ENCODE results near the gene RPL39L.

The RPL39L gene

DNA sequence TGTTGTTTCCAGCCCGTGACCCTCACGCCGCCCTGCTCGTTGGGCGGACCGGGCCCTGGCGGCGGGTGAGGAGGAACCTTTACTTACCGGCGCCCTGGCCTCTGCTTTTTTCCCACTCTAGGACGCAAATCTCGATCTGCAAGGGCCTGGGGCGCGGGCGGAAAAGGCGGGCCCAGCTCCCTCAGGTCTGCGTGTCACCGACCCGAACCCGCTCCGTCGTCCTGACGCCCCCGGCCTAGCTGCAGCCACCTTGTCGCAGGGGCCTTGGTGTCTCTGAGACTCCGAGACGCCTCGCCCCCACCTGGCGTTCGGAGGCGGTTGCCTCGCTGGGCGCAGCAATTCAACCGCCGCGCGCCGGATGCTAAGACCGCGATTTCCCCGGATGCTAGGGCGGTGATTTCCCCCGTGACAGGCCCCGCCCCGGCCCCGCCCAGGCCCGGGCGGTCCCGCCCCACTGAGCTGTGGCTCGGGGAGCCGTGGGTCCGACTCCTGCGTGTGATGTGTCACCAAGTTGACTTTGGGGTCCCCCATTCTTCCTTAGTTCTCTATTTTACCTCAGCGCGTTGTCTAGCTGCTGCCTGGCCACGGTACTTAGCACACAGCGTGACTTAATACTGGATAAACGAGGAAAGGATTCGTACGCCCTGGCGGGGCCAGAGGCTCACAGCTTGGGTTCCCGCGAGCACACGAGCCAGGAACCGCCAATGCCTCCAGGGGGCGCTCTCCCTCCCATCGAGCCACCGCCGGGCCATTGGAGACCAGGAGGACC is at the start of gene RPL39L:
RPL39L (minus strand) TSS at position 371 of the 769 bp plus-strand sequence. CDS start 18,196 bp downstream, outside the sequence.
- DNase-seq (ENCODE audit: low read depth): peak; percentile 84
- TF ChIP-seq, protein P1, sequence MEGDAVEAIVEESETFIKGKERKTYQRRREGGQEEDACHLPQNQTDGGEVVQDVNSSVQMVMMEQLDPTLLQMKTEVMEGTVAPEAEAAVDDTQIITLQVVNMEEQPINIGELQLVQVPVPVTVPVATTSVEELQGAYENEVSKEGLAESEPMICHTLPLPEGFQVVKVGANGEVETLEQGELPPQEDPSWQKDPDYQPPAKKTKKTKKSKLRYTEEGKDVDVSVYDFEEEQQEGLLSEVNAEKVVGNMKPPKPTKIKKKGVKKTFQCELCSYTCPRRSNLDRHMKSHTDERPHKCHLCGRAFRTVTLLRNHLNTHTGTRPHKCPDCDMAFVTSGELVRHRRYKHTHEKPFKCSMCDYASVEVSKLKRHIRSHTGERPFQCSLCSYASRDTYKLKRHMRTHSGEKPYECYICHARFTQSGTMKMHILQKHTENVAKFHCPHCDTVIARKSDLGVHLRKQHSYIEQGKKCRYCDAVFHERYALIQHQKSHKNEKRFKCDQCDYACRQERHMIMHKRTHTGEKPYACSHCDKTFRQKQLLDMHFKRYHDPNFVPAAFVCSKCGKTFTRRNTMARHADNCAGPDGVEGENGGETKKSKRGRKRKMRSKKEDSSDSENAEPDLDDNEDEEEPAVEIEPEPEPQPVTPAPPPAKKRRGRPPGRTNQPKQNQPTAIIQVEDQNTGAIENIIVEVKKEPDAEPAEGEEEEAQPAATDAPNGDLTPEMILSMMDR (IDR thresholded peaks at IDR 0.05; ENCODE audit: insufficient read depth, low read depth, low read length, missing control alignments): peak; percentile 92
- H3K4me3 ChIP-seq (ENCODE audit: low read length): peak within 1 kb of the TSS; percentile 67

DNA sequence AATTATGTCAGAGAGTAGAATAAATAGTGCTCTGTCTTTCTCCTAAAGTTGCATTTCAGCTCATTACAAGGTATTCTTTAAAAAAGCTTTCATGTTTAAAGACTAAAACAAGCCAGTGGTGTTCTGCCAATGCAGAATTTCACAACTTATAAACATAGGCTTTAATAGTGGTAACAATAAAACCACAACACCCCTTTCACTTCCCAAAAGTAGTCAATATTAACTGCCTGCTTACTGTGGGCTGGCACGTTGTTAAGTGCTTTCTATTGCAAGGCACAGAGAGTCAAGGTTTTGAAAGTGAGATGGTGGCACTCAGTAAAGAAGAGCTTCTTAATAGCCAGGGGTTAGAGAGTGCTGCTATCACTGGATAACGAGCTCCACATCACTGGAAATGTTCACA is 49.6 kb upstream of the RPL39L start:
- no peak for DNase-seq (ENCODE audit: low read depth)
- no peak overlapping the region for H3K4me3 ChIP-seq (ENCODE audit: low read length)
- TF ChIP-seq, protein P1 (IDR thresholded peaks at IDR 0.05; ENCODE audit: insufficient read depth, low read depth, low read length, missing control alignments): no peak

GRCh38 chr3:187186801-187187421 is 47.6 kb upstream of the RPL39L start:
- TF ChIP-seq, protein P1 (IDR thresholded peaks at IDR 0.05; ENCODE audit: insufficient read depth, low read depth, low read length, missing control alignments): no peak
- H3K4me3 ChIP-seq (ENCODE audit: low read length): no peak overlapping the region
- peak; percentile 74 for DNase-seq (ENCODE audit: low read depth)

DNA sequence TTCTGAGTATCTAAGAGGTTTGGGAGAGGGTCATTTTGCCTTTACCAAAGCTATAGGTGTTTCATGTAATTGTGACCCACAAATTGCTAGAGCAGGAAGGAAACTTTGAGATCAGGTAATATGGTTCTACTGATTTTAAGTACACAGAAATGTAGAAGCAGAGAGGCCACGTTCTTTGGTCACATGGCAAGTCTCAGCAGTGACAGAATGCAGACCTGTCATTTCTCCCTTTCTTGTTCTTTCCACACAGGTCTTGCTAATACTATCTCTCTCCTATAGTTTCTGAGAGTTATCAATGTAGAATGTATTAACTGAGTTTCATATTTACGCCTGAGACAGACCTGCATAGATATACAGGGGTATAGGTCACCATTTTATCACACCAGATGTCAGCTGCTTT is 47.1 kb upstream of the RPL39L start:
- no peak for DNase-seq (ENCODE audit: low read depth)
- H3K4me3 ChIP-seq (ENCODE audit: low read length): no peak overlapping the region
- TF ChIP-seq, protein P1 (IDR thresholded peaks at IDR 0.05; ENCODE audit: insufficient read depth, low read depth, low read length, missing control alignments): no peak

DNA sequence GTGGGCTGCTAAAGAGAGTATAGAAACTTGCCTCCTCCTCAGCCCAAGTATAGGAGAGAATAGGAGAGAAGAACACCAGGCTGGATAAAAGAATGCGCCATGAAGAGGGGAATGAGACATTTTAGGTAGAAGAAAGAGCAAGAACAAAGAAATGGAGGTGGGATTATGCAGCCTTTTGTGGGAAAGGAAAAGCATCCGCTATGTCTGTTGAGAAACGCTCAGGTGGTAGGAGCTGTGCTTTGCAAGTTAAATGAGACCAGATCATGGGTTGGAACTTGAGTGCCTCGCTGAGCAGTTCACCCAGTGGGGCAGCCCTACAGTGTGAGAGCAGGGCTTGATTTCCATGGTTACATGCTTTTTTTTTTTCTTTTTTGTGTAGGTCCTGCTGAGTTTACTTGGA is 46.5 kb upstream of the RPL39L start:
- no peak for DNase-seq (ENCODE audit: low read depth)
- TF ChIP-seq, protein P1 (IDR thresholded peaks at IDR 0.05; ENCODE audit: insufficient read depth, low read depth, low read length, missing control alignments): no peak
- H3K4me3 ChIP-seq (ENCODE audit: low read length): no peak overlapping the region

DNA sequence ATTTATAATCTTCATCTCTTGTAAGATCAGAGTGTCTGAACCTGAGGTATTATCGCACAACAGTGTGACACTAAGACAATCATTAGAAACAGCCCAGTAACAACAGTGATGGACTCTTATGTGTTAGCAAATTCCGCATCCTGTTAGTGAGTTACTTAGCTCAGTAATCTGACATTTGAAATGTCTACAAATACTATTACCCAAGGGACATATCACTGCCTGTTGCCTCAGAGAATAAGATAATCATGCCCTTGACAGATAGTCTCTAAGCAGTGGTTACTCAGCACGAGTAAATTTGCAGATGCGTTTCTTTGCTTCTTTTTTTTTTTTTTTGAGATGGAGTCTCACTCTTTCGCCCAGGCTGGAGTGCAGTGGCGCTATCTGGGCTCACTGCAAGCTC is 44.6 kb upstream of the RPL39L start:
- no peak for DNase-seq (ENCODE audit: low read depth)
- TF ChIP-seq, protein P1 (IDR thresholded peaks at IDR 0.05; ENCODE audit: insufficient read depth, low read depth, low read length, missing control alignments): no peak
- no peak overlapping the region for H3K4me3 ChIP-seq (ENCODE audit: low read length)
